ENCODE results near the gene SUFU. TPM values are rescaled to one million over a fixed set of nuclear protein-coding genes. Genes with fewer than 3 reads are reported as not detected.
A peak's percentile ranks its signal among the peaks of the same experiment; 100 is the strongest.
"Not testable (repeated sequence)": the region's sequence is repeated elsewhere in the genome, so short reads cannot be mapped to it uniquely, and the experiment has no call there.

The SUFU gene
- total RNA-seq: 16.4 and 16.9 TPM in 2 replicates
- long read RNA-seq, partial matches to known transcripts: 2 of 8 reads
- long read RNA-seq, other reads (novel, unspliced or antisense): 6 of 8 reads

GRCh38 chr10:102503264-102504178 is at the start of gene SUFU:
SUFU (plus strand) TSS chr10:102503972; CDS start chr10:102504153, 181 bp downstream.
- DNase-seq (ENCODE audit: extremely low spot score, unreplicated experiment): peak; percentile 99
- no peaks in the 10 kb centered on the region for H3K27me3 Mint-ChIP-seq (ENCODE audit: unreplicated experiment)
- no peaks in the 10 kb centered on the region for H3K9me3 Mint-ChIP-seq (ENCODE audit: unreplicated experiment)
- H3K36me3 Mint-ChIP-seq (ENCODE audit: unreplicated experiment): peaks cover 2% of the 10 kb centered on the region
- H3K27ac Mint-ChIP-seq (ENCODE audit: unreplicated experiment): peak within 1 kb of the TSS; percentile 54
- peaks cover 31% of the 10 kb centered on the region for H3K4me1 Mint-ChIP-seq (ENCODE audit: unreplicated experiment)
- peak within 1 kb of the TSS; percentile 94 for H3K4me3 Mint-ChIP-seq (ENCODE audit: unreplicated experiment)
- TF ChIP-seq CTCF (IDR thresholded peaks at IDR 0.05): peak; percentile 94

DNA sequence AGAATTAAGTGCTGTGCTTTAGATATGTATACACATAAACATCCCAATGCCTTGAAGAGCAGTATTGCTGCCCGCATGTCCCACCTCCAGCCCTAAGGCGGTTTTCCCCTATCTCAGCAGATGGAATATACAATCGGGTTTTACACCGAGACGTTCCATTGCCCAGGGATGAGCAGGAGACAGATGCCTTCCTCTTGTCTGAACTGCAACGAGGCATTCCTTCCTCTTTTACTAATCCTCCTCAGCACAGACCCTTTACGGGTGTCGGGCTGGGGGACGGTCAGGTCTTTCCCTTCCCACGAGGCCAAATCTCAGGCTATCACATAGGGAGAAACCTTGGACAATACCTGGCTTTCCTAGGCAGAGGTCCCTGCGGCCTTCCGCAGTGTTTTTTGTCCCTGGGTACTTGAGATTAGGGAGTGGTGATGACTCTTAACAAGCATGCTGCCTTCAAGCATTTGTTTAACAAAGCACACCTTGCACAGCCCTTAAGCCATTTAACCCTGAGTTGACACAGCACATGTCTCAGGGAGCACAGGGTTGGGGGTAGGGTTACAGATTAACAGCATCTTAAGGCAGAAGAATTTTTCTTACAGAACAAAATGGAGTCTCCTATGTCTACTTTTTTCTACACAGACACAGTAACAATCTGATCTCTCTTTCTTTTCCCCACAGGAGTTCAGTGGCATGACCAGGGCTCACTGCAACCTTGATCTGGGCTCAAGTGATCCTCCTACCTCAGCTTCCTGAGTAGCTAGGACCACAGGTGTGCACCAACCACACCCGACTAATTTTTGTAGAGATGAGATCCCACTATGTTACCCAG is 48.9 kb upstream of the SUFU start:
- not testable (repeated sequence) for DNase-seq (ENCODE audit: extremely low spot score, unreplicated experiment); H3K4me3 Mint-ChIP-seq (ENCODE audit: unreplicated experiment); H3K4me1 Mint-ChIP-seq (ENCODE audit: unreplicated experiment); H3K9me3 Mint-ChIP-seq (ENCODE audit: unreplicated experiment); H3K27me3 Mint-ChIP-seq (ENCODE audit: unreplicated experiment); H3K36me3 Mint-ChIP-seq (ENCODE audit: unreplicated experiment)
- H3K27ac Mint-ChIP-seq (ENCODE audit: unreplicated experiment): peak overlapping the region; percentile 7

DNA sequence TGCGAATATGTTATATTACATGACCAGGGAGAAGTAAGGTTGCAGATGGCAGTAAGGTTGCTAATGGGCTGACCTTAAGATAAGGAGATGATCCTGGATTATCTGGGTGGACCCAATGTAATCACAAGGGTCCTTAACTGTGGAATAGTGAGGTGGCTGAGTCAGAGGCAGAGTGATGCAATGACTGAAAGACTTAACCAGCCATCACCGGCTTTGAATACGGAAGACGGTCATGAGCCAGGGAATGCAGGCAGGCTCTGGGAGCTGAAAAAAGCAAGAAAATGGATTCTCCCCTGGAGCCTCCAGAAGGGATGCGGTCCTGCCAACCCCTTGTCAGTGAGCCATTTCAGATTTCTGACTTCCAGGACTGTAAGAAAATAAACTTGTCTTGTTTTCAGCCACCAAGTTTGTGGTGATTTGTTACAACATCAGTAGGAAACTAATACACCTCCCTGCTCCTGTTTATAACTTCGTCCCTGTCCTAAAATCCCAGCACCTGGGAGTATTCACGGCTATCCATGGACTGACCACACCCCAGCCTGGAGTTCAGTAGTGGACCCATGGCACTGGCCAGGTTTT is 47.8 kb upstream of the SUFU start:
- Mint-ChIP-seq H3K4me3 (ENCODE audit: unreplicated experiment) (no peak overlapping the region), H3K27me3 (ENCODE audit: unreplicated experiment) (peaks cover 3% of the 10 kb centered on the region), H3K9me3 (ENCODE audit: unreplicated experiment) (no peaks in the 10 kb centered on the region), H3K4me1 (ENCODE audit: unreplicated experiment) (peaks cover 10% of the 10 kb centered on the region), H3K27ac (ENCODE audit: unreplicated experiment) (no peak overlapping the region), H3K36me3 (ENCODE audit: unreplicated experiment) (no peaks in the 10 kb centered on the region)
- no peak for TF ChIP-seq CTCF (IDR thresholded peaks at IDR 0.05)
- DNase-seq (ENCODE audit: extremely low spot score, unreplicated experiment): no peak

GRCh38 chr10:102457591-102458150 is 46.1 kb upstream of the SUFU start:
- TF ChIP-seq CTCF (IDR thresholded peaks at IDR 0.05): no peak

DNA sequence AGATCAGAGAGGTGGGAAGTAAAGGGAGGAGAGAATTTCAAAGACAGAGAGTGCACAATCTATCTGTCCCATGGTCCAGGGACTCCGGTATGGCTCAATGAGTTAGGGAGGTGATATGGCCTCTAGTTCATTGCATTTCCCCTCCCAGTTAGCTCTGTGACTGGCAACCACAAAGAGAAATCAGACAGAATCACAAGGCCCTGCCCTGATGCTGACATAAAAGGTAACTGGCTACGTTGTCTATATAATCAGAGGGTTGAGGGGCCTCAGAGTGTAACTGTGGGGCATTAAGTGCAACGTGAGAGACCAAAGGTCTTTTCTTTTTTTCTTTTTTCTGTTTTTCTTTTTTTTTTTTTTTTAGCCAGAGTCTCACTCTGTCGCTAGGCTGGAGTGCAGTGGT is 45.1 kb upstream of the SUFU start:
- no peaks in the 10 kb centered on the region for H3K9me3 Mint-ChIP-seq (ENCODE audit: unreplicated experiment)
- H3K36me3 Mint-ChIP-seq (ENCODE audit: unreplicated experiment): no peaks in the 10 kb centered on the region
- no peak overlapping the region for H3K4me3 Mint-ChIP-seq (ENCODE audit: unreplicated experiment)
- no peak for DNase-seq (ENCODE audit: extremely low spot score, unreplicated experiment)
- H3K4me1 Mint-ChIP-seq (ENCODE audit: unreplicated experiment): peaks cover 24% of the 10 kb centered on the region
- no peak for TF ChIP-seq CTCF (IDR thresholded peaks at IDR 0.05)
- no peak overlapping the region for H3K27ac Mint-ChIP-seq (ENCODE audit: unreplicated experiment)
- peaks cover 17% of the 10 kb centered on the region for H3K27me3 Mint-ChIP-seq (ENCODE audit: unreplicated experiment)

More at GRCh38 chr10:102457591-102458150, 46.1 kb upstream of the SUFU start:
- H3K4me3 Mint-ChIP-seq (ENCODE audit: unreplicated experiment): no peak overlapping the region
- H3K36me3 Mint-ChIP-seq (ENCODE audit: unreplicated experiment): no peaks in the 10 kb centered on the region
- DNase-seq (ENCODE audit: extremely low spot score, unreplicated experiment): no peak
- peaks cover 9% of the 10 kb centered on the region for H3K27me3 Mint-ChIP-seq (ENCODE audit: unreplicated experiment)
- H3K27ac Mint-ChIP-seq (ENCODE audit: unreplicated experiment): no peak overlapping the region
- peaks cover 19% of the 10 kb centered on the region for H3K4me1 Mint-ChIP-seq (ENCODE audit: unreplicated experiment)
- no peaks in the 10 kb centered on the region for H3K9me3 Mint-ChIP-seq (ENCODE audit: unreplicated experiment)
